ENCODE results near the gene KIF4B.
"Not testable (repeated sequence)": the region's sequence is repeated elsewhere in the genome, so short reads cannot be mapped to it uniquely, and the experiment has no call there.

KIF4B gene

GRCh38 chr5:155008669-155009068, 4.9 kb upstream of the KIF4B start:
- no peak for DNase-seq (ENCODE audit: low read depth in 1 of 2, low spot score in 1 of 2)

DNA sequence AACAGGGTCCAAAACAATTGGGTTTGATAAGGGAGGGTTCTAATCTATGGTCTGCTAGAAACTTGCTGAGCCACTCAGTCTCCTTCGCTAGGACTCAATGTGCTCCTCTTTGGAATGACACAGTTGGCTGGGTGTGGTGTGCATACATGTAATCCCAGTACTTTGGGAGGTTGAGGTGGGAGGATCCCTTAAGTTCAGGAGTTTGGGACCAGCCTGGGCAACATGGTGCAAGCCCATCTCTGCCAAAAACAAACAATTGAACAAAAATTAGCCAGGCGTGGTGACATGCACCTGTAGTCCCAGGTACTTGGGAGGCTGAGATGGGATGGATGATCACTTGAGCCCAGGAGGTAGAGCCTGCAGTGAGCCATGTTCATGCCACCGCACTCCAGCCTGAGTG, 2.7 kb upstream of the KIF4B start:
- DNase-seq (ENCODE audit: low read depth in 1 of 2, low spot score in 1 of 2), result no peak

- no peak for DNase-seq (ENCODE audit: low read depth in 1 of 2, low spot score in 1 of 2)
These were observed 1.7 kb downstream of the KIF4B start for GRCh38 chr5:155015239-155015638.

DNA sequence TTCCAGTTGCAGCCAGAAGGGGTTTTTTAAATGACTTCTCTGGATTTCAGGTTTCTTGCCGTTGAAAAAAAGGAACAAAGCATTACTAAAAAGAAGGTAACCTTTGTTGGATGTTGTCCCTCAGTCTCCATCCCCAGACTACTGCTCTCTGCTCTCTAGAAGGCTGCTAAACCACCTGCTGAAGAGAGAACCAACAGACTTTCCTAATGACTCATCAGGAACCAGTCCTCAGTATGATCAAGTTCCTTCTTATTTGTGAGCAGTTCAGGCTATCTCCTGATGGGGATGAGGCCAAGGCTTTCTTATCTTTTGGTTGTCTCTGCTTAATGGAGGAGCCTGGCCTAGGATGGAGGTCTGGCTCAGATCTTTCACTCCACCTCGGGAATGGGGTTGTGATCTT, 4.1 kb downstream of the KIF4B start:
- no peak for DNase-seq (ENCODE audit: low read depth in 1 of 2, low spot score in 1 of 2)

GRCh38 chr5:155019601-155020226, 6.2 kb downstream of the KIF4B start:
- no peak for DNase-seq (ENCODE audit: low read depth in 1 of 2, low spot score in 1 of 2)

DNA sequence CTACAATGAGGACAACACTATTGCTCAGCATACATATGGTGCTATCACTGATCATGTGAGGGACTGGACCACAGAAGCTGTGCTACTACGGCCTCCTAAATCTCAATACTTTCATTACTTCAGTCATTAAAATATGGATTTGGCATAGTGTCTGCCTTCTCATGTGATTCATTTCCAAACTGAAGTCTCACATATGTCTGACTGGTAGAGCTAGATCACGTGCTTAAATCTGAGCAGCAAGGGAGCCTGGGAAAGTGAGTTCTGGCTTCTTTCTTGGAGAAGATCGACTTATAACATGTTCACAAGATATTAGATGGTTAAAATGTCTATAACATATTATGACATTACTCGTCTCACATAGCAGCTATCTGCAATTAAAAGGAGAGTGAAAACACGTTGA, 8.3 kb downstream of the KIF4B start:
- DNase-seq (ENCODE audit: low read depth in 1 of 2, low spot score in 1 of 2), result no peak

GRCh38 chr5:155023320-155023719, 9.8 kb downstream of the KIF4B start:
- no peak for DNase-seq (ENCODE audit: low read depth in 1 of 2, low spot score in 1 of 2)

- DNase-seq (ENCODE audit: low read depth in 1 of 2, low spot score in 1 of 2), result no peak
These were observed 10.5 kb downstream of the KIF4B start for GRCh38 chr5:155024015-155024414.

GRCh38 chr5:155025895-155026294, 12.3 kb downstream of the KIF4B start:
- no peak for DNase-seq (ENCODE audit: low read depth in 1 of 2, low spot score in 1 of 2)

DNA sequence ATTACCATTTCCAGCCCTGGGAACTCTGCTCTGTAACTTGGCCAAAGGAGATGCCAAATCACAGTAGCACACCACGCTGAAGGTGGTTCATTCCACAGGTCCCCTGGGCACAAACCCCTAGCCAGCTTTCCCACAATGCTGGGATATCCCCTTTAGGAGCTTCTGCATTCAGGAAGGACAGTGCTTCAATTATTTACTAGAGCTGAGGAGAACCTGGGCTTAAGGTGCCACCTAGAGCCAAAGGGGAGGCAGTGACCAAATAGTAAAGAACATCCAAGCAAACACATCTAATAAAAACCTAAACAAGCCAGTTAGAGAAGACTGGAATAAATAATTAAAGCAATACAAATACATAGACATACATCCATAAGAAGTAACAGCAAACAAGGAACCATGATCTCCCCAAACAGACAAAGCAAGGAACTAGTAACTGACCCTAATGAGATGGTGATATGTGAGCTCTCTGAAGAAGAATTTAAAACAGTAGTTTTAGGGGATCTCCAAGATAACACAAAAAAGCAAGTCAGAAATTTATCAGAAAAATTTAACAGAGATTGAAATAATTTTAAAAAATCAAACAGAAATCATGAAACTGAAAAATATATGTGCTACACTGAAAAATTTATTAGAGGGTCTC, 14.6 kb downstream of the KIF4B start:
- no peak for DNase-seq (ENCODE audit: low read depth in 1 of 2, low spot score in 1 of 2)

DNA sequence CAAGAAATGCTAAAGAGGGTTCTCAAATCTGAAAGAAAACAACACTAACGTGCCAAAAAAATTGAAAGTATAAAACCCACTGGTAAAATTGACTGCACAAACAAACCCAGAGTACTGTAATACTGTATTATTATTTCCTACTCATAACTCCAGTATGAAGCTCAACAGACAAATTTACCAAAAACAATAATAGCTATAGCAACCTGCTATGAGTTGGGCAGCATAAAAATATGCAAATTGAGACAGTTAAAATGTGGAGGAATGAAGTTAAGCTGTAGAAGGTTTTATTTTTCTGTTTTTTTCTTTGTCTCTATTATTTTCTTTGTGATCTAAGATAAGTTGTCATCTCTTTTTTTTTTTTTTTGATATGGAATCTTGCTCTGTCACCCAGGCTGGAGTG, 15.7 kb downstream of the KIF4B start:
- DNase-seq (ENCODE audit: low read depth in 1 of 2, low spot score in 1 of 2), result no peak

DNA sequence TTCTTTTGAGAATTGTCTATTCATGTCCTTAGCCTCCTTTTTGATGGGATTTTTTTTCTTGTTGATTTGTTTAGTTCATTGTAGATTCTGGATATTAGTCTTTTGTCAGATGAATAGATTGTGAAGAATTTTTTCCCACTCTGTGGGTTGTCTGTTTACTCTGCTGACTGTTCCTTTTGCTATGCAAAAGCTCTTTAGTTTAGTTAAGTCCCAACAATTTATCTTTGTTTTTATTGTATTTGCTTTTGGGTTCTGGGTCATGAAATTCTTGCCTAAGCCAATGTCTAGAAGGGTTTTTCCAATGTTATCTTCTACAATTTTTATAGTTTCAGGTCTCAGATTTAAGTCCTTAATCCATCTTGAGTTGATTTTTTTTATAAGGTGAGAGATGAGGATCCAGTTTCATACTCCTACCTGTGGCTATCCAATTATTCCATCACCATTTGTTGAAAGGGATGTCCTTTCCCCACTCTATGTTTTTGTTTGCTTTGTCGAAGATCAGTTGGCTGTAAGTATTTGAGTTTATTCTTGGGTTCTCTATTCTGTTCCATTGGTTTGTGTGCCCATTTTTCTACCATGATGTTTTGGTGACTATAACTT, 20.7 kb downstream of the KIF4B start:
- DNase-seq (ENCODE audit: low read depth in 1 of 2, low spot score in 1 of 2), result not testable (repeated sequence)

DNA sequence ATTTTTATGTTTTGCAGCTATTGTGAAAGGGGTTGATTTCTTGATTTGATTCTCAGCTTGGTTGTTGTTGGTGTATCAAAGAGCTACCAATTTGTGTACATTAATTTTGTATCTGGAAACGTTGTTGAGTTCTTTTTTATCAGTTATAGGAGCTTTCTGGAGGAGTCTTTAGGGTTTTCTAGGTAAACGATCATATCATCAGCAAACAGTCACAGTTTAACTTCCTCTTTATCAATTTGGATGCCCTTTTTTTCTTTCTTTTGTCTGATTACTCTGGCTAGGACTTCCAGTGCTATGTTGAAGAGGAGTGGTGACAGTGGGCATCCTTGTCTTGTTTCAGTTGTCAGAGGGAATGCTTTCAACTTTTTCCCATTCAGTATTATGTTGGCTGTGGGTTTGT, 21.5 kb downstream of the KIF4B start:
- not testable (repeated sequence) for DNase-seq (ENCODE audit: low read depth in 1 of 2, low spot score in 1 of 2)

GRCh38 chr5:155040984-155041653, 27.6 kb downstream of the KIF4B start:
- no peak for DNase-seq (ENCODE audit: low read depth in 1 of 2, low spot score in 1 of 2)

DNA sequence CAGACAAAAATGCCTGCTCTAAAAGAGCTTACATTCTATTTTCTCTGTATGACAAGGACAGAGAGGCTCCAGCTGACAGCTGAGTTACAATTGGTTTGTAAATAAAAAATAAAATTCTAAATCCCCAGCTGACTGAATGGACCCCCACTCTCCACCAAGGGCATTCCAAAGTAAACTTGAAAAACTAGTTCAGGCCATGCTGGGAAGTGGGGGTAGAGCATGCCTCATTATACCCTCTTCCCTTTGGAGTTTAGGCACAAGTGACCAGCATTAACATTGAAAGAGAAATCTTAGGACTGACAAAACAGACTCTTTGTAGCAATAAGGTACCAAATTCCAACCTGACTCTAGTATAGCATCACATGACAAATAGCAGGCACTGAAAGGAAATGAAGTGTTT, 31.0 kb downstream of the KIF4B start:
- no peak for DNase-seq (ENCODE audit: low read depth in 1 of 2, low spot score in 1 of 2)

DNA sequence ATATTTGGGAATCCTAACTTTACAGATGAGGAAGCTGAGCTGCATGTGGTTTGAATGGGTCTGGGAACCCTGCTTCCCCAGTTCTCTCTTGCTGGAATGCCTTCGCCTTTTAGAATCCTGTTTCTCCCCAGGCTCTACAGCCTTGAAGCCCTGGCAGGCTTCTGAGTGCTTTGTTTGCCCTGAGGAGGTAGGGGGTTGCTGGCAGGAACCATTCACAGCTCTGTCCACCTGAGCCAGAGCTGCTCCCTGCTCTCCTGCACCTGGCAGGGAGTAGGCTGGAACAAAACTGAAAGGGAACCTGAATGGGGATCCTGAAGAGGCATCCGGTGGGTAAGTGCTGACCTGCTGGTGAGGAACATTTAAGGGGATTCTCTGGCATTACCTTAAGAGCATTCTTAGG, 33.0 kb downstream of the KIF4B start:
- no peak for DNase-seq (ENCODE audit: low read depth in 1 of 2, low spot score in 1 of 2)

DNA sequence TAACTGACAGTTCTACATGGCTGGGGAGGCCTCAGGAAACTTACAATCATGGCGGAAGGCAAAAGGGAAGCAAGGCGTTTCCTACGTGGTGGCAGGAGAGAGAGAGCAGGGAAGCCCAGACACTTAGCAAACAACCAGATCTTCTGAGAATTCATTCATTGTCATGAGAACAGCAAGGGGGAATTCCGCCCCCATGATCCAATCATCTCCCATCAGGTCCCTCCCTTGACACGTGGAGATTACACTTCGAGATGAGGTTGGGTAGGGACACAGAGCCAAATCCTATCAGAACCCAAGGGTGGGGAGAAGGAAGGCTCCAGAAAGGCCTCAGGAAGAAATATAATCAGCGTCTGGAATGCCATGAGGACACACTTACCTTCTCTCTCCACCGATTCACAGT, 34.3 kb downstream of the KIF4B start:
- no peak for DNase-seq (ENCODE audit: low read depth in 1 of 2, low spot score in 1 of 2)

DNA sequence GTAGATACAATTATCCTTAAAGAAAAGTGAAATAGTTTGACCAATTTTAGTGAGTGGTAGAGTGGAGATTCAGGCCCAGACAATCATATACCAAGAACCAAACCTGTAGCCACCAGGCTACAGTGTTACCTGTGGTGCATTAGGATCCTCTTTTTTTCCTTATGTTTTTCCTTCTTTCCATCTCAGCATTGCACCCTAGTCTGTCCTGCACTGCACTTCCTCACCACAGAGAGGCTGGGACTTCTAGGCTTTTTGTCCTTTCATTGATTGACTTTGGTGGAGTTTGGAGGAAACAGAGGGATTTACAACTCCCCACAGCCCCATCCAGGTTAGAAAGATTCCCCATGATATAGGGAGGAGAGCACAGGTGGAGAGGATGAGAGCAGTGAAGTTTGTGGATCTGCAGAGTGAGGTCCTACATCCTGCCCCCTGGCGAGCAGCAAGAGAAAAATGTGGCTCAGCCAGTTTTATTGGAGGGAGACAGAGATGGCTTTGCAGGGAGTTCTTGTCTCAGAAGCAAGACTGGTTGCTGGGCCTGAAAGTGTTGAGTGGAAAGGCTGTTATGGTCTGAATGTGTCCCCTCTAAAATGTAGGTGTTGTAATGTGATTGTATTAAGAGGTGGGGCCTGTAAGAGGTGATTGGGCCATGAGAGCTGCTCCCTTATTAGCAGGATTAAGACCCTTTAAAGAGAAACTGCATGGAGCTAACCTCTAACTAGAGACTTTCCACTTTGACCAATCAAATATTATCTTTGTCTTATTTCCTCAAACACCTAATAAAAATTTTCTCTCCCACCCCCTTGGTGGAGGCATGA, 36.2 kb downstream of the KIF4B start:
- DNase-seq (ENCODE audit: low read depth in 1 of 2, low spot score in 1 of 2), result no peak

DNA sequence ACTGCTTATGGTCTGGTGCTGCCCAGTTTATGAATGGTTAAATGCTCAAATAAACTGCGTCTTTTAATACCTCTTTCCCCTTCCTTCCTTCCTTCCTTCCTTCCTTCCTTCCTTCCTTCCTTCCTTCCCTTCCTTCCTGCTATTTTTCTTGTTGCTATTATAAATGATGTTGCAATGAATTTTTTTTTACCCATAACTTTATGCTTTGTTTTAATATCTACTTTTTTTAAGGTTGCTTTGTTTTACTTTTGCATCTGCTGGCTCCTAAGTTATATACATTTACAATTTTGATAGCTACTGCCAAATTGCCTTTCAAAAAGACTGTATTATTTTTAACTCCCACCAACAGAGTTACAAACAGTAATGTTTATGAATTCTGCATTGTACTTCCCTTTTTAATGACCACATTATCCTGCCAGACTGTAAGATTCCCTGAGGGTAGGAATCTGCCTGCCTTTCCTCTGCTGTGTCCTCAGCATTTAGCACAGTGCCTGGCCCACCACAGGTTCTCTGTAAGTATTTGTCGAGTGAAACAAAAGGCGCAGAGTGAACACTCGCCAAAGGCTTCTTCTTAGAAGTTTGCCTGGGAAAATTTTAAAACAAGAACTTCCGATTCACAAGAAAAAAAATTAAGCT, 36.9 kb downstream of the KIF4B start:
- DNase-seq (ENCODE audit: low read depth in 1 of 2, low spot score in 1 of 2), result no peak

GRCh38 chr5:155052532-155052931, 39.0 kb downstream of the KIF4B start:
- no peak for DNase-seq (ENCODE audit: low read depth in 1 of 2, low spot score in 1 of 2)

DNA sequence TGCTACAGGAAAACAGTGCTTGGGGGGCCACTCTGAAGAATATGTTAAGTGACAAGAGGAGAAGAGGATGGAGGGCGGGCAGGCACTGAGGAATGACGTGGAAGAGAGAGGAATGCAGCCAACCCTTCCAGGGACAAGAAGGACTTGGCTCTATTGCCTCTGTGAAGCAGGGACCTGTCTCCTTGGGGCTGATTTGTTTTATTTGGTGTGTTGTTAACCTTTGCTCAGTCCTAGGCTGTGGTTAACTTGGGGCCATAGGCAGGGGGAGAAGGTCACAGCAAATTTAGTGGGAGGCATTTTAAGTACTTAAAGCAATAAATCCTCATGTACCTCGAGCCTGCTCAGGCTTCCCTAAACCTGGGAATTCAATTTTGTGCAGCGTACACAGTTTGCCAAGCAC, 39.9 kb downstream of the KIF4B start:
- no peak for DNase-seq (ENCODE audit: low read depth in 1 of 2, low spot score in 1 of 2)
